Measurements from ENCODE around the gene ANAPC10.

DNA sequence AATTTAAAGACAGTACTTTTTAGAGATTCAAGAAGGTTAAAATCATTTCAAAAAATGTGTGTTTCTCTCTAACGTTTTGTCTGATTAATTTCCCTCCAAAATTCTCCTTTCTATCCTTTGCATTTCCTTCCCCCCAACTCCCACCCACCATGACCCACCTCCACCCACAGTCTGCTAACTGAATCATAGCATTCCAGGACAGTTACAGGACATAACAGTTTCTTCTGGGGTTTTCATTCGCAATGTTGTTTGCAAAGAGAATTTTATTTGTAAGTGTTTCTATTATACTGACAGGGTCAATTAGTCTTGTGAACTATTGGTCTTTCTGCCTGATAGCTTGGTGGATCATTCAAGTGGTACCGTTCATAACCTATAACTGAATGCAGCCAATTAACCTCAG lies 53.7 kb downstream of the ANAPC10 start:
- TF ChIP-seq POLR2A (IDR thresholded peaks at IDR 0.05) = no peak
- TF ChIP-seq CTCF (IDR thresholded peaks at IDR 0.05 in 4 of 5, conservative IDR thresholded peaks at IDR 0.05 in 1 of 5) = no peak
